ENCODE data around the gene KCND3.

The KCND3 gene

GRCh38 chr1:111882986-111883560 is 106.4 kb downstream of the KCND3 start:
- DNase-seq (ENCODE audit: low read depth, low spot score), result no peak

GRCh38 chr1:111882559-111882958 is 106.9 kb downstream of the KCND3 start:
- DNase-seq (ENCODE audit: low read depth, low spot score), result no peak

GRCh38 chr1:111880881-111881837 is 108.3 kb downstream of the KCND3 start:
- no peak for DNase-seq (ENCODE audit: low read depth, low spot score)

- DNase-seq (ENCODE audit: low read depth, low spot score), result no peak
Measured at GRCh38 chr1:111879081-111879480, 110.4 kb downstream of the KCND3 start.

GRCh38 chr1:111878649-111879048 is 110.8 kb downstream of the KCND3 start:
- DNase-seq (ENCODE audit: low read depth, low spot score), result no peak

GRCh38 chr1:111878091-111878490 is 111.4 kb downstream of the KCND3 start:
- DNase-seq (ENCODE audit: low read depth, low spot score), result no peak

GRCh38 chr1:111876631-111877030 is 112.8 kb downstream of the KCND3 start:
- no peak for DNase-seq (ENCODE audit: low read depth, low spot score)

- DNase-seq (ENCODE audit: low read depth, low spot score), result no peak
Measured at GRCh38 chr1:111875640-111876039, 113.8 kb downstream of the KCND3 start.

GRCh38 chr1:111873460-111874030 is 115.9 kb downstream of the KCND3 start:
- no peak for DNase-seq (ENCODE audit: low read depth, low spot score)

GRCh38 chr1:111870181-111870580 is 119.3 kb downstream of the KCND3 start:
- DNase-seq (ENCODE audit: low read depth, low spot score), result no peak

- DNase-seq (ENCODE audit: low read depth, low spot score), result no peak
Measured at GRCh38 chr1:111867868-111868440, 121.5 kb downstream of the KCND3 start.

GRCh38 chr1:111864862-111865261 is 124.6 kb downstream of the KCND3 start:
- DNase-seq (ENCODE audit: low read depth, low spot score), result no peak

- no peak for DNase-seq (ENCODE audit: low read depth, low spot score)
Measured at GRCh38 chr1:111863401-111863800, 126.1 kb downstream of the KCND3 start.

GRCh38 chr1:111862599-111862998 is 126.9 kb downstream of the KCND3 start:
- DNase-seq (ENCODE audit: low read depth, low spot score), result no peak

- DNase-seq (ENCODE audit: low read depth, low spot score), result no peak
Measured at GRCh38 chr1:111861523-111861922, 127.9 kb downstream of the KCND3 start.

- no peak for DNase-seq (ENCODE audit: low read depth, low spot score)
Measured at GRCh38 chr1:111857194-111857651, 132.2 kb downstream of the KCND3 start.

- no peak for DNase-seq (ENCODE audit: low read depth, low spot score)
Measured at GRCh38 chr1:111856411-111857185, 132.9 kb downstream of the KCND3 start.

GRCh38 chr1:111855260-111855659 is 134.2 kb downstream of the KCND3 start:
- DNase-seq (ENCODE audit: low read depth, low spot score), result no peak

- DNase-seq (ENCODE audit: low read depth, low spot score), result no peak
Measured at GRCh38 chr1:111852261-111852721, 137.2 kb downstream of the KCND3 start.

- no peak for DNase-seq (ENCODE audit: low read depth, low spot score)
Measured at GRCh38 chr1:111851552-111851951, 137.9 kb downstream of the KCND3 start.

GRCh38 chr1:111850109-111850508 is 139.4 kb downstream of the KCND3 start:
- DNase-seq (ENCODE audit: low read depth, low spot score), result no peak

All from smooth muscle cell of the brain vasculature (primary cell).